Type B pancreatic cell (in vitro differentiated cells): ENCODE measurements around the gene TTC28. TPM values are rescaled to one million over a fixed set of nuclear protein-coding genes. Genes with fewer than 3 reads are reported as not detected.

Experiments
- DNase-seq: peaks from one replicate; pipeline ENCODE4 v3.0.0; 2021; ENCODE audit warnings: mixed read lengths; ENCODE audit not compliant: unreplicated experiment; ENCODE audit errors: extremely low spot score
- H3K27ac Mint-ChIP-seq: 2 replicates; pipeline ENCODE4 v1.8.0; 2021; ENCODE audit warnings: mild to moderate bottlenecking, mixed read lengths
- H3K27me3 Mint-ChIP-seq: 2 replicates; pipeline ENCODE4 v1.8.0; 2021; ENCODE audit warnings: mixed read lengths
- H3K36me3 Mint-ChIP-seq: 2 replicates; pipeline ENCODE4 v1.8.0; 2021; ENCODE audit warnings: mixed read lengths
- H3K4me1 Mint-ChIP-seq: one replicate; pipeline ENCODE4 v1.8.0; 2021; ENCODE audit warnings: mixed read lengths; ENCODE audit not compliant: unreplicated experiment
- H3K4me3 Mint-ChIP-seq: 2 replicates; pipeline ENCODE4 v1.8.0; 2021; ENCODE audit warnings: mild to moderate bottlenecking, mixed read lengths
- H3K9me3 Mint-ChIP-seq: 2 replicates; pipeline ENCODE4 v1.8.0; 2021; ENCODE audit warnings: mixed read lengths
- total RNA-seq: library from RNA; stranded (reverse); gene quantifications from 2 replicates; pipeline ENCODE4 v1.2.1, GENCODE V29; 2021; ENCODE audit warnings: low replicate concordance
- TF ChIP-seq, protein P1 (sequence below): fragments of 200-600 bp; sonication (generic); conservative IDR thresholded peaks from 2 replicates; pipeline ENCODE4 v1.5.0; 2021; ENCODE audit warnings: antibody characterized with exemption, mild to moderate bottlenecking

The TTC28 gene
- total RNA-seq, 1 donor from 2014 or later, result 59.2 TPM

DNA sequence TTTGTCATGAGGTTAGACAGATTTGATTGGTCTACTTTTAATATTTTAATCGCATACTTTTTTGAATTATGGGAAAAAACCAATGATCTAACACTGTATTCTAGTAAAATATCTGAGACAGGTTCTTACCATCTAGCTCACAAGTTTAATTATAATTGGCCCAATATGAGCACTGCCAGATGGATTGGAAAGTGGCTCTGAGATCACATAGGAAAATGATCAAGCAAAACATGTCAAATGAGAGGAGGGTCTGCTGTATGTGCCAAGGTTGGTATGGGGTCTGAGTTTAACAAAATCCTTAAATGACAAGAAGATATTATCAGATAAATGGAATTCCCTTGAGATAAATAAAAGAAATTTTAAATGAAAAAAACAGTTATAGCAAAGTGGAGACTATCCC, 264.7 kb downstream of the TTC28 start:
- TF ChIP-seq, protein P1, sequence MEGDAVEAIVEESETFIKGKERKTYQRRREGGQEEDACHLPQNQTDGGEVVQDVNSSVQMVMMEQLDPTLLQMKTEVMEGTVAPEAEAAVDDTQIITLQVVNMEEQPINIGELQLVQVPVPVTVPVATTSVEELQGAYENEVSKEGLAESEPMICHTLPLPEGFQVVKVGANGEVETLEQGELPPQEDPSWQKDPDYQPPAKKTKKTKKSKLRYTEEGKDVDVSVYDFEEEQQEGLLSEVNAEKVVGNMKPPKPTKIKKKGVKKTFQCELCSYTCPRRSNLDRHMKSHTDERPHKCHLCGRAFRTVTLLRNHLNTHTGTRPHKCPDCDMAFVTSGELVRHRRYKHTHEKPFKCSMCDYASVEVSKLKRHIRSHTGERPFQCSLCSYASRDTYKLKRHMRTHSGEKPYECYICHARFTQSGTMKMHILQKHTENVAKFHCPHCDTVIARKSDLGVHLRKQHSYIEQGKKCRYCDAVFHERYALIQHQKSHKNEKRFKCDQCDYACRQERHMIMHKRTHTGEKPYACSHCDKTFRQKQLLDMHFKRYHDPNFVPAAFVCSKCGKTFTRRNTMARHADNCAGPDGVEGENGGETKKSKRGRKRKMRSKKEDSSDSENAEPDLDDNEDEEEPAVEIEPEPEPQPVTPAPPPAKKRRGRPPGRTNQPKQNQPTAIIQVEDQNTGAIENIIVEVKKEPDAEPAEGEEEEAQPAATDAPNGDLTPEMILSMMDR, result no peak
- Mint-ChIP-seq H3K27ac (no peak overlapping the region), H3K4me1 (peaks cover 38% of the 10 kb centered on the region), H3K4me3 (no peak overlapping the region), H3K27me3 (peaks cover 3% of the 10 kb centered on the region), H3K9me3 (no peaks in the 10 kb centered on the region), H3K36me3 (no peaks in the 10 kb centered on the region)
- no peak for DNase-seq

DNA sequence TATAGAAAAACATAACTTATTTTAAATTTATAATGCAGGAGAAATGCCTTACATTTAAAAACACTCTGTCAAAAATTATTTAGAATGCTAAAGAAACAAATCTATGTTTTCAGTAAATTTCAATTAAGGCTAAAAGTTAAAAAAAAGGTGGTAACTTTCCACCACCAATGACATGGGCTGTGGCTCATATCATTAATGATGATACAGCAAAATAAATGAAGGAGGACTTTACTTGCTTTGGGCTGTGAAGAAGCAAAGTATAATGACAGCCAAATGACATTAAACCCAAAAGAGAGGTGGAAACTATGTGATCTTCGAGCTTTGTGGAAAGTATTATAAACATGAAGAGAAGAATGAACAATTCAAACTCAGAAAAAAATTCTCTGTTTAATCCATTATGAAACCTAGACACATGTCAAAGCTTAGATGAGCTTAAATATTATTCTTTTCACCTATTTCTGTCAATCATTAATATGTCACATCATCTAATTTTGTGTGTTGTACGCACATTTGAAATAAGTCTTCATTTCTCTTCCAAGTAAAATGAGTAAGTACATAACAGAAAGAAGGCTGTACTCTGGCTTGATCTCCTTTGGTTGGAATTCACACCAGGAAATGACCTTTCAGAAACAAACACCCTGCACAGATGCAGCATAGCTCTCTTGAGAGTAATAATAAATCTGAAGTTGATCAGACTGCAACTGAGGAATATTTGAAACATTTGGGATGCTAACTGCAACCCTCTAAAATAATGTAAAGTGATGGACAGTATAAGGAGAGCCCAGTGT, 265.8 kb downstream of the TTC28 start:
- H3K27me3 Mint-ChIP-seq, result peaks cover 5% of the 10 kb centered on the region
- no peak for DNase-seq
- peaks cover 32% of the 10 kb centered on the region for H3K4me1 Mint-ChIP-seq
- no peak overlapping the region for H3K27ac Mint-ChIP-seq
- no peak overlapping the region for H3K4me3 Mint-ChIP-seq
- H3K9me3 Mint-ChIP-seq, result no peaks in the 10 kb centered on the region
- H3K36me3 Mint-ChIP-seq, result peaks cover 3% of the 10 kb centered on the region
- TF ChIP-seq, protein P1, result no peak

DNA sequence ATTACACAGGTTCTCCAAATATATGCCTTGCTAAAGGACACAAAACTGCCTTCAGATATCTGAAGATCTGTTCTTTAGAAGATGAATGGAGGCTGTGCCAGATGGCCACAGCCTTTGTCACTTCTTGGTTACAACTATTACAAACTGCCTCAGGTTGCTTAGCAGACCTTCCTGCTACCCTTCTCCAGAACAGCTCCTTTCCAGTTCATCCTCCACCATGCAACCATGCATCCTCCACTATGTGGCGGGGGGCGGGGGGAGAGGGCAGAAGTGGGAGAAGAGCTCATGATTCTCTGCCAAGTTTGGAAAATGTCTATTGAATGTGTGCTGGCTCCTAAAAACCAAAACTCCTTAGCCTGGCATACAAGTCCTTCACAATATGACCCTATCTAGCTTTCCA, 267.5 kb downstream of the TTC28 start:
- H3K9me3 Mint-ChIP-seq, result no peaks in the 10 kb centered on the region

DNA sequence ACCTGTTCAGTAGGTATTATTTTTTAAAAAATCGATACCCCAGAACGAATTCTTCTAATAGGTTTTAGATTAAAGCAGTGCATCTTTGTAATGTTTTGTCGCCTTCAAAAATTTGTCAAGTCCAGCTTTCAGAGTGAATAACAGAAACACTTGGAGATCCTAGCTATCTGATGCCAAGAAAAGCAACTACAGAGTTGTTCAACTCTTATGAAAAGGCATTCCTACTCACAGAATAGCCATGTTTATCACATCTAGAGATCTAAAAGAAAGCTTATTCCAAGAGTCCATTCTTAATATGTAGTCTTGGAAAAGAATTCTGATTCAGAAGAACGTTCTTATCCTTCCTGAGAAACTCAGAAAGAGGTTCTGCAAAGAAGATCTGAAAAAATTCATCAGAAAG, 268.5 kb downstream of the TTC28 start:
- no peak for DNase-seq
- H3K4me3 Mint-ChIP-seq, result no peak overlapping the region
- TF ChIP-seq, protein P1, result no peak
- peaks cover 5% of the 10 kb centered on the region for H3K27me3 Mint-ChIP-seq
- no peaks in the 10 kb centered on the region for H3K9me3 Mint-ChIP-seq
- peaks cover 5% of the 10 kb centered on the region for H3K36me3 Mint-ChIP-seq
- H3K4me1 Mint-ChIP-seq, result peaks cover 33% of the 10 kb centered on the region
- H3K27ac Mint-ChIP-seq, result no peak overlapping the region

More for the DNA sequence above, 267.5 kb downstream of the TTC28 start:
- Mint-ChIP-seq H3K27me3 (peaks cover 5% of the 10 kb centered on the region), H3K4me1 (peaks cover 33% of the 10 kb centered on the region), H3K4me3 (no peak overlapping the region), H3K27ac (no peak overlapping the region), H3K36me3 (peaks cover 5% of the 10 kb centered on the region)
- no peak for DNase-seq
- TF ChIP-seq, protein P1, result no peak

DNA sequence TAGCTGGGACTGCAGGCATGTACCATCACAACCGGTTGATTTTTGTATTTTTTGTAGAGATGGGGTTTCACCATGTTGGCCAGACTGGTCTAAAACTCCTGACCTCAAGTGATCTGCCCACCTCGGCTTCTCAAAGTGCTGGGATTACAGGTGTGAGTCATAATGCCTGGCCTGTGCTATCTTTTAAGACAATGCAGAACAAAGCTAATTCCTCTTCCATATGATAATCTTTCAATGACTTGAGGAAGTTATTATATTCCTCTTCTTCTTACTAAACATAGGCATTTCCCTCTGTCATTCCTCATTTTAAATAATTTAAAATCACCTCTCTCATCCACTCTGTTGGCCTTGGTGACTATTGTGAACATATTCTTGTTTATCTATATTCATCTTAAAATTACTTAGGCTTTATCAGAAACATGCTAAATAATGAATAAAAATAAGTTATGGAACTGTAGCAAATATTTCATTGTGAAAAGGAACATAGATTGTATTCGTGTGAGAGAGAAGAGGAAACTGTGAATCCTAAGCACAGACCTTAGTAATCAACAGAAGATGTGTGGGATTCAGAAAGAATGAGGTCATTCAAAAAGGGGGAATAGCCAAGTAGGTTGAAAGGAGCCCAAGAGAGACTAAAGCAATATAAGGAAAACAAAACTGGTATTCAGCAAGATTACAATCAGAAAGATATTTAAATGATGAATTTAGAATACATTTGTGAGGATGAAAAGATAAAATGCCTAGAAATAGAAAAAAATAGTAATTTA, 269.4 kb downstream of the TTC28 start:
- Mint-ChIP-seq H3K27ac (no peak overlapping the region), H3K36me3 (peaks cover 5% of the 10 kb centered on the region), H3K4me1 (peaks cover 33% of the 10 kb centered on the region), H3K27me3 (peaks cover 5% of the 10 kb centered on the region), H3K4me3 (no peak overlapping the region), H3K9me3 (no peaks in the 10 kb centered on the region)
- no peak for DNase-seq
- TF ChIP-seq, protein P1, result no peak
